OCI-LY1 (cell line): ENCODE data around the gene EFNB3.

Source experiments
- H2AFZ ChIP-seq: fragments of 200-600 bp; sonication (generic), shearing (Covaris generic); 2 replicates; pipeline ENCODE4 v1.6.0; 2014; ENCODE audit warnings: antibody characterized with exemption, mild to moderate bottlenecking, low read length
- H3F3A ChIP-seq: fragments of 200-600 bp; sonication (generic), shearing (Covaris generic); 2 replicates; pipeline ENCODE4 v1.6.0; 2014; ENCODE audit warnings: mild to moderate bottlenecking, antibody characterized with exemption, low read length, moderate library complexity; ENCODE audit not compliant: insufficient read depth
- H3K27ac ChIP-seq: fragments of 200-600 bp; sonication (generic); 2 replicates; pipeline ENCODE4 v1.5.1; 2014; ENCODE audit warnings: low read length, mixed run types, mild to moderate bottlenecking, low read depth; ENCODE audit not compliant: poor library complexity, severe bottlenecking
- H3K27me3 ChIP-seq: fragments of 200-600 bp; sonication (generic); 2 replicates; pipeline ENCODE4 v1.6.0; 2014; ENCODE audit warnings: antibody characterized with exemption, mild to moderate bottlenecking, low read length, moderate library complexity; ENCODE audit not compliant: insufficient read depth
- H3K36me3 ChIP-seq: fragments of 200-600 bp; sonication (generic); 2 replicates; pipeline ENCODE4 v1.6.1; 2014; ENCODE audit warnings: mild to moderate bottlenecking, antibody characterized with exemption, low read length, moderate library complexity, mixed read lengths; ENCODE audit not compliant: insufficient read depth
- H3K4me1 ChIP-seq: fragments of 200-600 bp; sonication (generic); 2 replicates; pipeline ENCODE4 v1.5.1; 2014; ENCODE audit warnings: mild to moderate bottlenecking, low read length, moderate library complexity; ENCODE audit not compliant: insufficient read depth, severe bottlenecking
- H3K4me2 ChIP-seq: fragments of 200-600 bp; sonication (generic), shearing (Covaris generic); 2 replicates; pipeline ENCODE4 v1.6.1; 2014; ENCODE audit warnings: low read length
- H3K4me3 ChIP-seq: fragments of 200-600 bp; sonication (generic); 2 replicates; pipeline ENCODE4 v1.5.1; 2014; ENCODE audit warnings: low read length, low read depth, mild to moderate bottlenecking, mixed read lengths; ENCODE audit not compliant: poor library complexity, severe bottlenecking
- H3K79me2 ChIP-seq: fragments of 200-600 bp; shearing (Covaris generic); 2 replicates; pipeline ENCODE4 v1.6.1; 2016; ENCODE audit warnings: mixed run types, low read length, mixed read lengths; ENCODE audit not compliant: insufficient read depth
- H3K9ac ChIP-seq: fragments of 200-600 bp; sonication (generic), shearing (Covaris generic); 2 replicates; pipeline ENCODE4 v1.6.1; 2014; ENCODE audit warnings: mild to moderate bottlenecking, low read length, mixed read lengths
- H3K9me2 ChIP-seq: fragments of 200-600 bp; sonication (generic), shearing (Covaris generic); 2 replicates; pipeline ENCODE4 v1.6.1; 2014; ENCODE audit warnings: low read depth, mild to moderate bottlenecking, low read length, mixed read lengths
- H3K9me3 ChIP-seq: fragments of 200-600 bp; shearing (Covaris generic); 2 replicates; pipeline ENCODE4 v1.6.1; 2014; ENCODE audit warnings: low read length, mixed read lengths
- H4K20me1 ChIP-seq: fragments of 200-600 bp; sonication (generic), shearing (Covaris generic); 2 replicates; pipeline ENCODE4 v1.6.0; 2016; ENCODE audit warnings: mild to moderate bottlenecking, low read length; ENCODE audit not compliant: insufficient read depth
- CTCF ChIP-seq: fragments of 200-600 bp; sonication (generic), shearing (Covaris generic); IDR thresholded peaks from 2 replicates; pipeline ENCODE4 v1.5.1; 2017; ENCODE audit warnings: mild to moderate bottlenecking, antibody characterized with exemption, low read length, moderate library complexity, mixed read lengths
- EZH2 ChIP-seq: fragments of 200-600 bp; sonication (generic), shearing (Covaris generic); IDR thresholded peaks from 2 replicates; pipeline ENCODE4 v1.8.0; 2017; ENCODE audit warnings: borderline replicate concordance, mixed run types, mild to moderate bottlenecking, antibody characterized with exemption, low read length, moderate library complexity, mixed read lengths

Gene EFNB3

GRCh38 chr17:7745748-7746470 lies 40.9 kb downstream of the EFNB3 start:
- Histone ChIP-seq H3K9me3 (no peaks in the 10 kb centered on the region), H3K4me2 (no peak overlapping the region), H3K36me3 (no peaks in the 10 kb centered on the region), H3K27me3 (no peaks in the 10 kb centered on the region), H3K9ac (no peak overlapping the region), H3K4me3 (no peak overlapping the region), H3K79me2 (no peaks in the 10 kb centered on the region), H3K9me2 (no peaks in the 10 kb centered on the region), H3K27ac (no peak overlapping the region), H3F3A (no peaks in the 10 kb centered on the region), H4K20me1 (no peaks in the 10 kb centered on the region), H3K4me1 (peaks cover 8% of the 10 kb centered on the region), H2AFZ (no peak overlapping the region)
- no peak for TF ChIP-seq EZH2
- TF ChIP-seq CTCF = no peak

GRCh38 chr17:7747635-7748071 lies 42.7 kb downstream of the EFNB3 start:
- Histone ChIP-seq H2AFZ (no peak overlapping the region), H3K4me1 (peaks cover 8% of the 10 kb centered on the region), H3K4me3 (no peak overlapping the region), H3K36me3 (no peaks in the 10 kb centered on the region), H3K9me3 (no peaks in the 10 kb centered on the region), H3K79me2 (no peaks in the 10 kb centered on the region), H4K20me1 (no peaks in the 10 kb centered on the region), H3K27ac (no peak overlapping the region), H3K9me2 (no peaks in the 10 kb centered on the region), H3F3A (no peaks in the 10 kb centered on the region), H3K27me3 (no peaks in the 10 kb centered on the region), H3K9ac (no peak overlapping the region), H3K4me2 (no peak overlapping the region)
- TF ChIP-seq CTCF (no peak), EZH2 (no peak)

GRCh38 chr17:7748076-7748775 lies 43.2 kb downstream of the EFNB3 start:
- H2AFZ ChIP-seq = no peak overlapping the region
- no peaks in the 10 kb centered on the region for H3K79me2 ChIP-seq
- H4K20me1 ChIP-seq = no peaks in the 10 kb centered on the region
- peaks cover 3% of the 10 kb centered on the region for H3K4me1 ChIP-seq
- TF ChIP-seq CTCF = no peak
- no peak for TF ChIP-seq EZH2
- no peak overlapping the region for H3K9ac ChIP-seq
- no peak overlapping the region for H3K27ac ChIP-seq
- no peaks in the 10 kb centered on the region for H3K9me3 ChIP-seq
- no peaks in the 10 kb centered on the region for H3F3A ChIP-seq
- H3K4me2 ChIP-seq = no peak overlapping the region
- no peaks in the 10 kb centered on the region for H3K27me3 ChIP-seq
- H3K9me2 ChIP-seq = no peaks in the 10 kb centered on the region
- H3K36me3 ChIP-seq = no peaks in the 10 kb centered on the region
- no peak overlapping the region for H3K4me3 ChIP-seq
